GM12878 (cell line): Measurements from ENCODE around the gene FHOD3. TPM values are rescaled to one million over a fixed set of nuclear protein-coding genes. Genes with fewer than 3 reads are reported as not detected.

Experiments used
- BRCA1 ChIP-seq: IDR thresholded peaks from 2 replicates; pipeline ENCODE4 v1.6.1; 2011; ENCODE audit warnings: low read depth, low read length, improper control_type of control experiment
- MTA2 ChIP-seq: fragments of 450-650 bp; IDR thresholded peaks from 2 replicates; pipeline ENCODE4 v1.6.1; 2016; ENCODE audit warnings: low read depth, mild to moderate bottlenecking, moderate library complexity
- ZNF687 ChIP-seq: fragments of 450-650 bp; IDR thresholded peaks from 2 replicates; pipeline ENCODE4 v1.6.1; 2017; ENCODE audit warnings: mild to moderate bottlenecking, moderate library complexity
- polyA plus RNA-seq, 11 experiments: library from polyadenylated mRNA; depleted of rRNA in 4 of 11; unstranded in 6 of 11; stranded (reverse) in 5 of 11; fragments of >200 nt; fragmentation: Nextera tagmentation in 4 of 11; fragmentation: Illumina TruSeq in 1 of 11; extraction: Ambion mirVana in 4 of 11; extraction: Trizol in 1 of 11; gene quantifications; 1 replicate in 1 of 11; 2 replicates in 10 of 11; pipeline versions ENCODE4 v1.2.1 to v1.2.3, GENCODE V29; 2011 to 2016; ENCODE audit warnings: inconsistent platforms in 2 of 11, missing spikeins in 2 of 11, low read depth in 1 of 11
- total RNA-seq, 4 experiments: library from RNA; depleted of rRNA in 3 of 4; stranded (reverse); fragments of >200 nt in 3 of 4; fragmentation: Illumina TruSeq in 1 of 4; extraction: Trizol in 1 of 4; gene quantifications; 2 replicates each; pipeline versions ENCODE4 v1.2.1 to v1.2.3, GENCODE V29; 2013 to 2021
- TF ChIP-seq, protein P1 (sequence below): IDR thresholded peaks from 2 replicates; pipeline ENCODE4 v1.6.1; 2012; ENCODE audit warnings: low read depth, low read length, improper control_type of control experiment

FHOD3 gene
- total and polyA plus RNA-seq, 10 of the 15 experiments (the other 5 are each of a cell fraction or from before 2014, with no cell fraction given), result 0.77 to 26.7 (median 10.4) TPM

DNA sequence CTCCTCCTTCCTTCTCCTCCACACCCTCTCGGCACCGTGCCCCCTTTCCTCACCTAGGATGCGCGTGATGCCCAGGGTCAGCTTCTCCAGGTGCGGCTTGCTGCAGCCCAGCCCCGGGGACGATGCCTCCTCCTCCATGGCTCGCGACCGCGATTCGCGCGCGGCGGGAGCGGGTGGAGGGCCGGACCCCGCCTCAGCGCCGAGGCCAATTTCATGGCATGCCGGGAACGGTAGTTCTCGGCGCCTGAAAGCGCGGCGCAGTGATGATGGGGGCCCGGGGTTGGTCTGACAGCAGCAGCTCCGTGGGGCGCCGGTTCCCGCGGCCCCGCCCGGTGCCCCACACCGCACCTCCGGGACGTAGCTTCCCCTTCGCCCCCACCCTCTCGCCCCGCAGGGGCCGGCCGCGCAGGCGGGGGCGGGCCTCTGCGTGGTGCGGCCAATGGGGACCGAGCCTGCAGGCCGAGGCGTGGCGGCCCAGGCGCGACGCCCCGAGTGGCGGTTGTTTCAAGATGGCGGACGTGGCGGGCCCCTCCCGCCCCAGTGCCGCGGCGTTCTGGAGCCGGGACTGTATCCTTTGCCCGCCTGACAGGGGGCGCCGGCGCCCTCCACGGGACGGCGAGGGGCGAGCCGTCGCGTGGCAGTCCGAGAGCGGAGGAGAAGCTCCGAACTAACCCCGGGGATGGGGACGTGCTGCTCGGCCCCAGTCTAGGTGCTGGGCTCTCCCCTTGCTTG is 531.3 kb downstream of the FHOD3 start, which contains the start of the genes KIAA1328 and TPGS2 (continued):
- TF ChIP-seq, protein P1, sequence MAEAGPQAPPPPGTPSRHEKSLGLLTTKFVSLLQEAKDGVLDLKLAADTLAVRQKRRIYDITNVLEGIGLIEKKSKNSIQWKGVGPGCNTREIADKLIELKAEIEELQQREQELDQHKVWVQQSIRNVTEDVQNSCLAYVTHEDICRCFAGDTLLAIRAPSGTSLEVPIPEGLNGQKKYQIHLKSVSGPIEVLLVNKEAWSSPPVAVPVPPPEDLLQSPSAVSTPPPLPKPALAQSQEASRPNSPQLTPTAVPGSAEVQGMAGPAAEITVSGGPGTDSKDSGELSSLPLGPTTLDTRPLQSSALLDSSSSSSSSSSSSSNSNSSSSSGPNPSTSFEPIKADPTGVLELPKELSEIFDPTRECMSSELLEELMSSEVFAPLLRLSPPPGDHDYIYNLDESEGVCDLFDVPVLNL, result peak; percentile 11; the same call in 1 of the 2 replicates
- TF ChIP-seq MTA2 (no peak), ZNF687 (peak; percentile 61), BRCA1 (no peak)

Other genes starting within 250 kb of the FHOD3 start
- gene RPRD1A, start 230.2 kb upstream of the FHOD3 start, total RNA-seq (2014; rRNA removed), result 38.6 and 45.0 TPM in 2 replicates
- gene RPRD1A, start 230.2 kb upstream of the FHOD3 start, total RNA-seq (2014; rRNA removed; fragmentation: Illumina TruSeq; extraction: Trizol), result 36.0 and 36.9 TPM in 2 replicates
- 35.3 and 36.4 TPM in 2 replicates for gene RPRD1A, start 230.2 kb upstream of the FHOD3 start, total RNA-seq (2021)
- gene RPRD1A, start 230.2 kb upstream of the FHOD3 start, polyA plus RNA-seq (2011; rRNA removed), result 66.2 and 110 TPM in 2 replicates
- 33.6 and 40.2 TPM in 2 replicates for gene RPRD1A, start 230.2 kb upstream of the FHOD3 start, polyA plus RNA-seq (2014; fragmentation: Illumina TruSeq; extraction: Trizol)
- gene RPRD1A, start 230.2 kb upstream of the FHOD3 start, polyA plus RNA-seq (2014; fragmentation: Nextera tagmentation; extraction: Ambion mirVana), result 10 to 100 TPM; 16.2 to 19.1 TPM
- gene RPRD1A, start 230.2 kb upstream of the FHOD3 start, polyA plus RNA-seq (2014; rRNA removed), result 31.2 and 33.8 TPM in 2 replicates
- gene RPRD1A, start 230.2 kb upstream of the FHOD3 start, polyA plus RNA-seq (2016; fragmentation: Nextera tagmentation; extraction: Ambion mirVana), result 10 to 100 TPM; 36.8 to 37.5 TPM
- gene SLC39A6, start 168.4 kb upstream of the FHOD3 start, total RNA-seq (2014; rRNA removed), result 53.3 and 58.1 TPM in 2 replicates
- 54.8 and 54.9 TPM in 2 replicates for gene SLC39A6, start 168.4 kb upstream of the FHOD3 start, total RNA-seq (2014; rRNA removed; fragmentation: Illumina TruSeq; extraction: Trizol)
- 31.5 and 31.8 TPM in 2 replicates for gene SLC39A6, start 168.4 kb upstream of the FHOD3 start, total RNA-seq (2021)
- gene SLC39A6, start 168.4 kb upstream of the FHOD3 start, polyA plus RNA-seq (2011; rRNA removed), result 65.1 and 65.9 TPM in 2 replicates
- gene SLC39A6, start 168.4 kb upstream of the FHOD3 start, polyA plus RNA-seq (2014; fragmentation: Illumina TruSeq; extraction: Trizol), result 51.5 and 60.6 TPM in 2 replicates
- gene SLC39A6, start 168.4 kb upstream of the FHOD3 start, polyA plus RNA-seq (2014; fragmentation: Nextera tagmentation; extraction: Ambion mirVana), result 10 to 100 TPM; 12.4 to 19.5 TPM
- 27.7 and 34.1 TPM in 2 replicates for gene SLC39A6, start 168.4 kb upstream of the FHOD3 start, polyA plus RNA-seq (2014; rRNA removed)
- gene SLC39A6, start 168.4 kb upstream of the FHOD3 start, polyA plus RNA-seq (2016; fragmentation: Nextera tagmentation; extraction: Ambion mirVana), result 10 to 100 TPM; 38.7 to 43.9 TPM
- gene ELP2, start 167.8 kb upstream of the FHOD3 start, total RNA-seq (2014; rRNA removed), result 117 and 145 TPM in 2 replicates
- gene ELP2, start 167.8 kb upstream of the FHOD3 start, total RNA-seq (2014; rRNA removed; fragmentation: Illumina TruSeq; extraction: Trizol), result 58.9 and 59.8 TPM in 2 replicates
- 88.8 and 92.8 TPM in 2 replicates for gene ELP2, start 167.8 kb upstream of the FHOD3 start, total RNA-seq (2021)
- 134 and 180 TPM in 2 replicates for gene ELP2, start 167.8 kb upstream of the FHOD3 start, polyA plus RNA-seq (2011; rRNA removed)
- 56.9 and 73.2 TPM in 2 replicates for gene ELP2, start 167.8 kb upstream of the FHOD3 start, polyA plus RNA-seq (2014; fragmentation: Illumina TruSeq; extraction: Trizol)
- gene ELP2, start 167.8 kb upstream of the FHOD3 start, polyA plus RNA-seq (2014; fragmentation: Nextera tagmentation; extraction: Ambion mirVana), result 10 to 100 TPM; 90.6 to 90.7 TPM
- 58.4 and 65.5 TPM in 2 replicates for gene ELP2, start 167.8 kb upstream of the FHOD3 start, polyA plus RNA-seq (2014; rRNA removed)
- gene ELP2, start 167.8 kb upstream of the FHOD3 start, polyA plus RNA-seq (2016; fragmentation: Nextera tagmentation; extraction: Ambion mirVana), result 10 to 100 TPM; 76.9 to 86.4 TPM
- 0.34 and 0.49 TPM in 2 replicates for gene MOCOS, start 110.2 kb upstream of the FHOD3 start, total RNA-seq (2014; rRNA removed)
- gene MOCOS, start 110.2 kb upstream of the FHOD3 start, total RNA-seq (2014; rRNA removed; fragmentation: Illumina TruSeq; extraction: Trizol), result 0.31 and 0.41 TPM in 2 replicates
- gene MOCOS, start 110.2 kb upstream of the FHOD3 start, total RNA-seq (2021), result 0.35 and 0.38 TPM in 2 replicates
- 0.56 and 1.1 TPM in 2 replicates for gene MOCOS, start 110.2 kb upstream of the FHOD3 start, polyA plus RNA-seq (2011; rRNA removed)
- 0.21 and 0.24 TPM in 2 replicates for gene MOCOS, start 110.2 kb upstream of the FHOD3 start, polyA plus RNA-seq (2014; fragmentation: Illumina TruSeq; extraction: Trizol)
- gene MOCOS, start 110.2 kb upstream of the FHOD3 start, polyA plus RNA-seq (2014; fragmentation: Nextera tagmentation; extraction: Ambion mirVana), result under 1 TPM; 0.16 to 0.26 TPM
- gene MOCOS, start 110.2 kb upstream of the FHOD3 start, polyA plus RNA-seq (2014; rRNA removed), result 0.46 and 0.58 TPM in 2 replicates
- under 1 TPM; 0.25 to 0.47 TPM for gene MOCOS, start 110.2 kb upstream of the FHOD3 start, polyA plus RNA-seq (2016; fragmentation: Nextera tagmentation; extraction: Ambion mirVana)